ENCODE data around the gene MECP2. TPM values are rescaled to one million over a fixed set of nuclear protein-coding genes. Genes with fewer than 3 reads are reported as not detected.
"Not testable (repeated sequence)": the region's sequence is repeated elsewhere in the genome, so short reads cannot be mapped to it uniquely, and the experiment has no call there.

Gene MECP2
- total RNA-seq, 2 donors from 2014 or later = 57.0 to 113 TPM

- no peak for DNase-seq (ENCODE audit: low spot score)
- Histone ChIP-seq H3K27ac (no peak overlapping the region), H3K27me3 (replicated peaks; ENCODE audit: insufficient read depth) (no peaks in the 10 kb centered on the region), H3K9me3 (no peaks in the 10 kb centered on the region), H3K4me1 (ENCODE audit: control insufficient read depth in 1 of 2, low read depth in 2 of 2) (no peaks in the 10 kb centered on the region), H3K4me3 (no peak overlapping the region), H3K36me3 (no peaks in the 10 kb centered on the region)
- ATAC-seq (ENCODE audit: insufficient number of reproducible peaks, low FRiP score, low read depth) = no peak
- TF ChIP-seq, protein P1, sequence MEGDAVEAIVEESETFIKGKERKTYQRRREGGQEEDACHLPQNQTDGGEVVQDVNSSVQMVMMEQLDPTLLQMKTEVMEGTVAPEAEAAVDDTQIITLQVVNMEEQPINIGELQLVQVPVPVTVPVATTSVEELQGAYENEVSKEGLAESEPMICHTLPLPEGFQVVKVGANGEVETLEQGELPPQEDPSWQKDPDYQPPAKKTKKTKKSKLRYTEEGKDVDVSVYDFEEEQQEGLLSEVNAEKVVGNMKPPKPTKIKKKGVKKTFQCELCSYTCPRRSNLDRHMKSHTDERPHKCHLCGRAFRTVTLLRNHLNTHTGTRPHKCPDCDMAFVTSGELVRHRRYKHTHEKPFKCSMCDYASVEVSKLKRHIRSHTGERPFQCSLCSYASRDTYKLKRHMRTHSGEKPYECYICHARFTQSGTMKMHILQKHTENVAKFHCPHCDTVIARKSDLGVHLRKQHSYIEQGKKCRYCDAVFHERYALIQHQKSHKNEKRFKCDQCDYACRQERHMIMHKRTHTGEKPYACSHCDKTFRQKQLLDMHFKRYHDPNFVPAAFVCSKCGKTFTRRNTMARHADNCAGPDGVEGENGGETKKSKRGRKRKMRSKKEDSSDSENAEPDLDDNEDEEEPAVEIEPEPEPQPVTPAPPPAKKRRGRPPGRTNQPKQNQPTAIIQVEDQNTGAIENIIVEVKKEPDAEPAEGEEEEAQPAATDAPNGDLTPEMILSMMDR (IDR thresholded peaks at IDR 0.05) = no peak
Observed at GRCh38 chrX:154000051-154000450, 97.5 kb downstream of the MECP2 start.

GRCh38 chrX:153999359-154000037 lies 98.0 kb downstream of the MECP2 start:
- Histone ChIP-seq H3K27me3 (replicated peaks; ENCODE audit: insufficient read depth) (no peaks in the 10 kb centered on the region), H3K4me1 (ENCODE audit: control insufficient read depth in 1 of 2, low read depth in 2 of 2) (no peaks in the 10 kb centered on the region), H3K9me3 (no peaks in the 10 kb centered on the region), H3K4me3 (no peak overlapping the region), H3K27ac (no peak overlapping the region), H3K36me3 (no peaks in the 10 kb centered on the region)
- TF ChIP-seq, protein P1 (IDR thresholded peaks at IDR 0.05) = no peak
- DNase-seq (ENCODE audit: low spot score) = no peak
- no peak for ATAC-seq (ENCODE audit: insufficient number of reproducible peaks, low FRiP score, low read depth)

- no peaks in the 10 kb centered on the region for H3K27me3 ChIP-seq (replicated peaks; ENCODE audit: insufficient read depth)
- DNase-seq (ENCODE audit: low spot score) (no peak), ATAC-seq (ENCODE audit: insufficient number of reproducible peaks, low FRiP score, low read depth) (no peak)
- no peaks in the 10 kb centered on the region for H3K36me3 ChIP-seq
- H3K4me3 ChIP-seq = no peak overlapping the region
- TF ChIP-seq, protein P1 (IDR thresholded peaks at IDR 0.05) = no peak
- H3K4me1 ChIP-seq (ENCODE audit: control insufficient read depth in 1 of 2, low read depth in 2 of 2) = no peaks in the 10 kb centered on the region
- no peak overlapping the region for H3K27ac ChIP-seq
- no peaks in the 10 kb centered on the region for H3K9me3 ChIP-seq
Observed at GRCh38 chrX:153995504-153995903, 102.0 kb downstream of the MECP2 start.

GRCh38 chrX:153994398-153994797 lies 103.1 kb downstream of the MECP2 start:
- H3K9me3 ChIP-seq; ATAC-seq (ENCODE audit: insufficient number of reproducible peaks, low FRiP score, low read depth); H3K27ac ChIP-seq; H3K36me3 ChIP-seq; H3K4me3 ChIP-seq; H3K4me1 ChIP-seq (ENCODE audit: control insufficient read depth in 1 of 2, low read depth in 2 of 2); H3K27me3 ChIP-seq (replicated peaks; ENCODE audit: insufficient read depth); DNase-seq (ENCODE audit: low spot score): not testable (repeated sequence)

DNA sequence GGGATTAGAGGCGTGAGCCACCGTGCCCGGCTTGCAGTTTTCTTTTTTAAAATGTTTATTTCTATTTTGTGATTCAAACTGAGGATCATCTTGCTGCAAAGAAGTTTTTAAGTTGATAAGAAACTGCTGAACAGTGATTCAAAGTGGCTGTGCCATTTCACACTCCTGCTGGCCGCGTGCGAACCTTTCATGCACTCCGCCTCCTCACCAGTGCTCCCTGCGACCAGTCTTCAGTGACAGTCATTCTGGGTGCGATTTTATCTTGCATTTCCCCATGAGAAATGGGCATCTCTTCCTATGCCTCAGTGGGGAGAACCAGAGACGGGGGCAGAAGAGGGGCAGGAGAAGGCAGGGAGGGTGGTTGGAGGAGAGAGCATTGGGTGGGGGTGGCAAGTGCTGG lies 103.5 kb downstream of the MECP2 start:
- no peak for ATAC-seq (ENCODE audit: insufficient number of reproducible peaks, low FRiP score, low read depth)
- no peaks in the 10 kb centered on the region for H3K36me3 ChIP-seq
- TF ChIP-seq, protein P1 (IDR thresholded peaks at IDR 0.05) = no peak
- H3K4me3 ChIP-seq = no peak overlapping the region
- no peak for DNase-seq (ENCODE audit: low spot score)
- H3K9me3 ChIP-seq = no peaks in the 10 kb centered on the region
- H3K27ac ChIP-seq = no peak overlapping the region
- H3K4me1 ChIP-seq (ENCODE audit: control insufficient read depth in 1 of 2, low read depth in 2 of 2) = no peaks in the 10 kb centered on the region
- no peaks in the 10 kb centered on the region for H3K27me3 ChIP-seq (replicated peaks; ENCODE audit: insufficient read depth)

DNA sequence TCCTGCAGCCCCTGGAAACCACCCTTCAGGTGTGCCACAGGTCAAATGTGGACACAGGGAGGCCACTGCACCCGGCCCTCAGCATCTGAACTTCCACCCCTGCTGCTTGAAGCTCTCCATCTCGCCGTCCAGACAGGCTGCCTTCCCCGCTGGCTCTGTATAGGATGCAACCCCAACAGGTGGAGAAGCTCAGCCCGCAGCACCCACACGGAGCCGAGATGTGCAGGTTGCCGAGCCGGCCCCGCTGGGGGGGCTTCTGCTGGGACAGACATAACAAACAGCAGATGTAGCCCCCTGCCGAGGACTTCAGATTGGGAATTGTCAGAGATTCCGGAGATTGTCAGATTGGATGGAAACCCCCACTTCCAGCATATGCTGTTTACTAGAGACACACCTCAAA lies 104.4 kb downstream of the MECP2 start:
- no peaks in the 10 kb centered on the region for H3K4me1 ChIP-seq (ENCODE audit: control insufficient read depth in 1 of 2, low read depth in 2 of 2)
- H3K27ac ChIP-seq = no peak overlapping the region
- no peaks in the 10 kb centered on the region for H3K27me3 ChIP-seq (replicated peaks; ENCODE audit: insufficient read depth)
- TF ChIP-seq, protein P1 (IDR thresholded peaks at IDR 0.05) = no peak
- no peak overlapping the region for H3K4me3 ChIP-seq
- ATAC-seq (ENCODE audit: insufficient number of reproducible peaks, low FRiP score, low read depth) (no peak), DNase-seq (ENCODE audit: low spot score) (no peak)
- H3K9me3 ChIP-seq = no peaks in the 10 kb centered on the region
- no peaks in the 10 kb centered on the region for H3K36me3 ChIP-seq
